H54 (cell line): ENCODE data around the gene SOX4.
A peak's percentile ranks its signal among the peaks of the same experiment; 100 is the strongest.

Experiments used
- DNase-seq: peaks from one replicate; pipeline ENCODE4 v3.0.0; 2011; ENCODE audit warnings: low spot score, mixed read lengths; ENCODE audit not compliant: insufficient read length
- FAIRE-seq: peaks from 3 replicates; lab custom pipeline; 2011; peaks lifted over from hg19 to GRCh38; lab: Jason Lieb, UNC
- POLR2A ChIP-seq: IDR thresholded peaks from 2 replicates; pipeline ENCODE4 v1.6.1; 2011; ENCODE audit warnings: low read depth, mild to moderate bottlenecking, low read length

SOX4 gene

GRCh38 chr6:21587961-21588480 lies 5.5 kb upstream of the SOX4 start:
- FAIRE-seq (no peak), DNase-seq (no peak)
- TF ChIP-seq POLR2A = no peak

GRCh38 chr6:21588481-21589351 lies 4.8 kb upstream of the SOX4 start:
- DNase-seq (peak; percentile 38), FAIRE-seq (no peak)
- TF ChIP-seq POLR2A = peak; percentile 28; the same call in 1 of the 2 replicates

GRCh38 chr6:21589352-21590345 lies 3.9 kb upstream of the SOX4 start:
- FAIRE-seq (peak; percentile 41), DNase-seq (peak; percentile 74)
- no peak for TF ChIP-seq POLR2A

- TF ChIP-seq POLR2A = no peak
- FAIRE-seq = no peak
- DNase-seq = no peak
These were observed 3.2 kb upstream of the SOX4 start for GRCh38 chr6:21590346-21590745.

GRCh38 chr6:21591446-21591845 lies 2.1 kb upstream of the SOX4 start:
- no peak for DNase-seq
- no peak for FAIRE-seq
- TF ChIP-seq POLR2A = no peak

- FAIRE-seq = no peak
- no peak for TF ChIP-seq POLR2A
- DNase-seq = no peak
These were observed 598 bp upstream of the SOX4 start for GRCh38 chr6:21592953-21593352.

GRCh38 chr6:21593927-21594415 lies 420 bp downstream of the SOX4 start:
- FAIRE-seq (peak; percentile 15), DNase-seq (peak; percentile 44)
- no peak for TF ChIP-seq POLR2A

GRCh38 chr6:21594416-21595281 lies 1.1 kb downstream of the SOX4 start:
- DNase-seq (peak; percentile 46), FAIRE-seq (no peak)
- no peak for TF ChIP-seq POLR2A

GRCh38 chr6:21595285-21596144 lies 2.0 kb downstream of the SOX4 start:
- FAIRE-seq = no peak
- no peak for TF ChIP-seq POLR2A
- no peak for DNase-seq

- DNase-seq = peak; percentile 59
- TF ChIP-seq POLR2A = no peak
- no peak for FAIRE-seq
These were observed 2.8 kb downstream of the SOX4 start for GRCh38 chr6:21596145-21596948.
